ENCODE data around the gene VAV3.

The VAV3 gene

GRCh38 chr1:107936498-107937481 is 28.2 kb downstream of the VAV3 start:
- peak; percentile 92 to 93 for DNase-seq (ENCODE audit: low read depth in 2 of 2)

DNA sequence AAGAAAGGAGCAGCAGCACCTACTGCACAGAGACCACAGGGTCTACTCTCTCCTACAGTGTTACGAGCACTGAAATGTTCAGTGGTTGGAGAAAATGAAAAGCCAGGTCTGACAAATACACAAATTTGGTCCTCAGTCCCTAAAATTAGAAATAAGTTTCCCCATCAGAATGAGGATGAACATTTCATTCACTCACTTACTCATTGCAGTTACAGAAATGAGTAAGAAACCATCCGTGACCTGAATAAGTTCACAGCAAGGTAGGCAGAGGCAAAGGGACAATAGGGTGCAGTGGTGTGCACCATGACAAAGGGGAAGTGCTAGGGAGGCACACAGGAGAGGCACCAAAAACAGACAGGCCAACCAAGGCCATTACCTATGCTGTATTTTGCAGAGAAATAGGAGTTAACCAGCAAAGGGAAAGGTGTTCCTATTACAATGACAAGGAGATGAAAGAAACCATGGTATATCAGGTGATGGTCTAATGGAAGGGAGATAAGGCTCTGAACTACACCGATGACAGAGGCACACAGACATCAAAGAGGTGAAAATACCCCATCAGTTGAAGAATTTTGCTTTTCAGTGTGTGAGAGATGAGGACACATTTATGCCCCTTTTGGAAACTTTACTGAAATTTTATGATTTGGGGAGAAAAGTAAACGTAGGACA is 29.4 kb downstream of the VAV3 start:
- no peak for DNase-seq (ENCODE audit: low read depth in 2 of 2)

DNA sequence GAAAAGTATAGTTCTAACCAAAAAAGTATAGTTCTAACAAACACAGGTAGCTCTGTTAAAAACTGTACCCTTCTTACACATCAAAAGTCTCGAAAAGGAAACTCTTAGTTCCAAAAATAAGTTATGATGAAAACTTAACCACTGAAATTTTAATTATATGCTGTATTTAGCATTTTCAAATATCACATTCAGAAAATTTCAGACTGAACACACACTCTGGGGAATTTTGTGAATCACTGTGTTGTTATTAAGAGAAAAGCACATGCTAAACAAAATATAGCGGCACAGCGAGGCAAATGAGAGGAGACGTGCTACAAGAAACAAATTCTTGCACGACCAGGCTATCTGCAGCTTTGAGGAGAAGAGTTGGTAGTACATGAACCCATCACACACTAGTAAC is 30.4 kb downstream of the VAV3 start:
- DNase-seq (ENCODE audit: low read depth in 2 of 2), result no peak

DNA sequence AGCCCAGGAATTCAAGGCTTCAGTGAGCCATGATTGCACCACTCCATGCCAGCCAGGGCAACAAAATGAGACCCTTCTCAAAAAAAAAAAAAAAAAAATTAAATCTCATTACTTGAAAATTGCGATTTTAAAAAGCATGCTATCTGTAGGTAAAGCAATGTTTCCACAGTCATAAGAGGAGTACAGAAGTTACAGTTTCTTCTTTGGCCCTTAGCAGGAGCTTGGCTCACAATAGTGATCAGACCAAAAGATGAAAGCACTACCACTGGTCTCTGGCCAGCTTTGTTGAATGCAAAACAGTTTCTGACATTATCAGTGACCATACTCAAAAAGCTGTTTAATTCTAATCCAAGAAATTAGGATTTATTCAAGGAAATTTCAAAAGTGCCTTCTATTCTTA is 31.2 kb downstream of the VAV3 start:
- no peak for DNase-seq (ENCODE audit: low read depth in 2 of 2)

DNA sequence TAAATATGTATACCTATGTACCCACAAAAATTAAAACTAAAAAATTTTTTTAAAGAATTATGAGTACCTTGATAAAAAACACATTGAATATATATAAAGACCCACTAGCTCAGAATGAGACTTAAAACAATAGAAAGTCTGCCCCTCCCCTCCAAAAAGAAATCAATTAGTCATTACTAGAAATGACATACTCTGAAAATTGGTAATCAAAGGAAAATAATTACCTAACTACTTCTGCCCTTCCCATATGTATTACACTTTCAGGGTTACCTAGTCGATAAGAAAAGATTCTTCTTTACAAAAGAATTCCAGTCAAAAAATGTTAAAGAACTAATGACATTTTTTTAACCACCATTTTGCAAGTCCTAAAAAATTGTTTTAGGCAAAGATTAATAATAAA is 34.7 kb downstream of the VAV3 start:
- no peak for DNase-seq (ENCODE audit: low read depth in 2 of 2)

- DNase-seq (ENCODE audit: low read depth in 2 of 2), result no peak
Measured at GRCh38 chr1:107927820-107928219, 37.2 kb downstream of the VAV3 start.

- no peak for DNase-seq (ENCODE audit: low read depth in 2 of 2)
Measured at GRCh38 chr1:107926436-107927080, 38.4 kb downstream of the VAV3 start.

DNA sequence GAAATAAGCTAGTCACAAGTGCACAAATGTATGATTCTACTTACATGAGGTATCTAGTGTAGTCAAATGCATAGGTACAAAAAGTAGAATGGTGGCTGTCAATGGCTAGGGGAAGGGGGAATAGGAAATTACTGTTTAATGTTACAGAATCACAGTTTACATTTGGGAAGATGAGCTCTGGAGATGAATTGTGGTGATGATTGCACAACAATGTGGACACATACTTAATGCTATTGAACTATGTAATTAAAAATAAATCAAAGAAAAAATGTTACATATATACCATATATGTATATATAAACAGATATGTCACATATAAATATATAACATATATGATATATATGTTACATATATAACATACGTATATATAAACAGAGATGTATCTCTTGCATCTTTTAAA is 39.4 kb downstream of the VAV3 start:
- DNase-seq (ENCODE audit: low read depth in 2 of 2), result no peak

GRCh38 chr1:107920999-107921398 is 44.0 kb downstream of the VAV3 start:
- no peak for DNase-seq (ENCODE audit: low read depth in 2 of 2)

GRCh38 chr1:107920561-107920960 is 44.4 kb downstream of the VAV3 start:
- no peak for DNase-seq (ENCODE audit: low read depth in 2 of 2)

GRCh38 chr1:107919953-107920352 is 45.0 kb downstream of the VAV3 start:
- no peak for DNase-seq (ENCODE audit: low read depth in 2 of 2)

DNA sequence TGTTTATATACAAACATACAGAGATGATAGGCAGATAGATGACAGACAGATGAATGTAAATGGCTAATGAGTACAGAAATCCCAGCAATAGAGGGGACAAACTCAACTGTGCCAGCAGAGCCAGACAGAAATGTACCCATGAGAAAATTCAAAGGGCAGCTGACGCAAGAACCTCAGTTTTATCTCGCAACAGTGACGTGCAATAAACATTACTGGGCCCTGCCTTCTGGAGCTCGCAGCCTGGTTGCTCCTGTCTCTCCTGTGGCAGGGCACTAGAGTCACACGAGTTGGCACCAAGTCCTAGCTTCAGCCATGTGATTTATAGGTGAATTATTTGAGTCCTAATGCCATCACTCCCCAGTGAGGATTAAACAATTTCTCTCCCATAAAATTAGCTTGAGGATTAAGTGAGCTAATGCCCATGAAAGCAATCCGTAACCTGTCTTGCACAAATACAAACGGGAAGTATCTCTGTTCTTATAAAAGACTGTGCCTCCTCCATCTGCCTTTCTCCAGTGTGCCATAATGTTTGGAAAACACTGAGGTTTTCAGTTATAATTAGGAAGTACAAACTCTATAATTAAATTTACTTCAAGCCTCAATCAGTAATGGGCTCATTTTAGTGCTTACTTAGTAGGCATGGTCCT is 50.7 kb downstream of the VAV3 start:
- DNase-seq (ENCODE audit: low read depth in 2 of 2), result no peak

- DNase-seq (ENCODE audit: low read depth in 2 of 2), result no peak
Measured at GRCh38 chr1:107912656-107913055, 52.3 kb downstream of the VAV3 start.

DNA sequence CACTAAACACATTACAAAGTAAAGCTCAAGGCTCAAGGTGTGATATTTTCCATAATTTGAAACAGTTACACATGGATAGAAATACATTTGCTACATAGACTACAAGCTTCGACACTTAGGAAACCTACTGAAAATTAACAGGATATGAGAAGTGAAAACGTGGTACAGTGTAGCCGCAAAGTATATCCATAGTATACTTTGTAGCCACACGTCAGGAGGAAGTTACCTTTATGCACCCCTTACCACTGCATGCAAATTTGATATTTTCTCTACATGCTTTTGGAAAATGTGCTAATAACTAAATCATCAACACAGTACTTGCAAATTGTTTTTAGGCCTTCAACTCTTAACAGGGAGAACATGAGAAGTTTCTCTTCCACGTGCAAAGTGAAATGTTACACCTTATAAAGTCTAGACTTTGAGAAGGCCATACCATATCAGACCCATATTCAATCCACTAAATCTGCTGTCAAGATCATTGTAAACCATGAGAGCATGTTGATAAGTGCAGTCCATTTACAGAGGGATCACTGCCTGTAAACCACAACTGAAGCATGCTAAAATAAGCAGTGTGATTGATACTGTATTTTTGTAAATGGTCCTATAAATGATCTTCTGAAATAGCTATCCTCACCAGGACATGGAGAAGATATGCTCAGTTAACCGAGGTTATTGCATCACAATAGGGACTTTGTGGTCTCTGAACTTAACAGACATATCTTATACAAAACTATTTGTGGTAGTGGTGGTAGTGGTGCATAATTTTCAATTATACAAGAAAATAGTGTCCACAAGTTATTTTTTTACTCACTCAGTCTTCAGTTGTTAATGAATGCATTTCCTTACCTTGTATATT is 64.7 kb downstream of the VAV3 start:
- no peak for DNase-seq (ENCODE audit: low read depth in 2 of 2)

GRCh38 chr1:107899655-107900054 is 65.3 kb downstream of the VAV3 start:
- no peak for DNase-seq (ENCODE audit: low read depth in 2 of 2)

GRCh38 chr1:107897438-107898345 is 67.3 kb downstream of the VAV3 start:
- no peak for DNase-seq (ENCODE audit: low read depth in 2 of 2)

DNA sequence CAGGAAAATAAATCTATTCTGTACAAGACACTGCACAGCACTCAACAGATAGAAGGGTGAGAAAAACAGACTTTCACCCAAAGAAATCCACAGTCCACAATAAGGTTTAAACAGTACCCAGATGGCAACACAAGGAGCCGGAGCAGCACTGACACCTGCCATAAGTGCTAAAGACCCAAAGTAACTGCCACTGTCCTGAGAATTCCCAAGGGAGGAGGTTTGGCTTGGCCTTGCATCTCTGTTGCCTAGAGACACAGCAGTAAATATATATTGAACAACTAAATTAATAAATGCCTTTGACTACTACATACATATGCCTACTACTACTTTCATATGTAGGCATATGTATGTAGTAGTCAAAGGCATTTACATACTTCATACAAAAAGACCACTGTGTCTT is 68.0 kb downstream of the VAV3 start:
- no peak for DNase-seq (ENCODE audit: low read depth in 2 of 2)

DNA sequence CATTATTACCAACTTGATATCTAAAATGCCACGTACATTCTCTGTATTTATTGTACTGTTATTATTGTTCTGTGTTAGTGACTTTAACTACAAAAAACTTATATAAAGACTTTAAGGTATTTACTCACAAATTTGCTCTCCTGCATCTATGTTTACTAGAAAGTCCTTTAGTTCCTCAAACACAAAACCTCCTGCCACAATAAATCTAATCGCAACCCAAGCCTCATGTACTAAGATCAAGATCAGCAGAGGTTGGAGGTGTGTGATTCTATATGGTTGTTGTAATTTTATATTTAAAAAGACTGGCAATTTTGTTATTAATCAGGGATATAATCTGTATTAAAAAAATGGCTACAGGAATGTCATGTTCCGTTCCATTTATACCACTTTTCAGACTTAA is 68.6 kb downstream of the VAV3 start:
- no peak for DNase-seq (ENCODE audit: low read depth in 2 of 2)

DNA sequence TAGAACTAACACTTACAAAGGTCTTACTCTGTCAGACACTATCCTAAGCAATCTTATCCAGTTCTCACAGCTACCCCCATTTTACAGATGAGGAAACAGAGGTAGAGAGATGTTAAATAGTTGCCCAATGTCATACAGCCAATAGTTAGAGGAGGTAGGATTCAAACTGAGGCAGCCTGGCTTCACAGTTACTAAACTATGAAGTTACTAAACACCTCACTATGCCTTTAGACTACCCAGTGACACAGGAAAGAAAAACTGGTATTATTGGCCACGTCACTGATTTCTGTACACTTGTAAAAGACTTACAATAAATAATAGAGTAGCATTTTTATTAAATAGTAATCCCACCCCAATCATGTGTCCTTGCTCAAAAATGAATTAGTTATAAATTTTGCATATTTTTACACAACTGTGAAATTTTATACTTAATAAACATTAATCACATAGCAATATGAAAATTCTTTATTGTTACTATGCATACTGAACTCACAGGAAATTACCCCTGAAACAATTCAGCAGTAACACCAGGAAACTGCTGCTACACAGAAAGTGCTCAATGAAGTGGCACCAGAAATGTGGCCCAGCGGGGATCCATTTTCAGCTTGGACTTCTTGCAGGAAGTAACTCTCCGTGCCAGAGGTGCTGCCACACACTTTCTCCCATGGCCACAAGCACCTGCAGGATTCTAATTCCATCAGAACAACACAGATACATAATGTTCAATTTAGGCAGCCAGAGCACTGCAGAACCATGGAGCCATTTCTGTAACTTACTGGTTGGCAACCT is 69.4 kb downstream of the VAV3 start:
- DNase-seq (ENCODE audit: low read depth in 2 of 2), result no peak
